A549 (cell line): Measurements from ENCODE around the gene MCM6. TPM values are rescaled to one million over a fixed set of nuclear protein-coding genes. Genes with fewer than 3 reads are reported as not detected.

Source experiments
- ATAC-seq, 2 experiments: fragments of 200-7000 bp in 1 of 2; fragments of >200 bp in 1 of 2; cut with Nextera tagmentation in 1 of 2; cut with Tn5 transposase in 1 of 2; 3 replicates each; pipeline versions ENCODE4 v1.8.0 to v1.9.1; 2018 to 2020; ENCODE audit warnings: mild to moderate bottlenecking in 1 of 2, moderate library complexity in 1 of 2
- CTCF ChIA-PET: fragments of 300-600 bp; sonication (Branson Sonifier 250); formaldehyde crosslinking; extraction: SDS; loops from one replicate; lab custom pipeline; 2021; ENCODE audit warnings: antibody characterized with exemption, inconsistent platforms; lab: Yijun Ruan, JAX
- POLR2A ChIA-PET: fragments of 350-600 bp; formaldehyde crosslinking; extraction: SDS; loops from one replicate; lab custom pipeline; 2021; ENCODE audit warnings: antibody characterized with exemption, inconsistent platforms; lab: Yijun Ruan, JAX
- DNase-seq, 2 experiments: peaks; one replicate each; pipeline versions ENCODE4 v3.0.0 to v3.0.0-alpha.2; 2011 to 2016; ENCODE audit warnings: low read depth in 1 of 2, low spot score in 1 of 2
- FAIRE-seq: peaks from 2 replicates; lab custom pipeline; 2011; peaks lifted over from hg19 to GRCh38; lab: Jason Lieb, UNC
- H3K27ac ChIP-seq, 2 experiments: fragments of >200 bp; sonication (Bioruptor Twin); formaldehyde crosslinking; 3 replicates each; pipeline ENCODE4 v1.5.1; 2016 to 2017
- H3K4me1 ChIP-seq: fragments of >200 bp; sonication (Bioruptor Twin); formaldehyde crosslinking; 3 replicates; pipeline ENCODE4 v1.6.1; 2016
- H3K4me2 ChIP-seq: fragments of >200 bp; sonication (Bioruptor Twin); formaldehyde crosslinking; 3 replicates; pipeline ENCODE4 v1.6.1; 2016
- H3K4me3 ChIP-seq: fragments of >200 bp; sonication (Bioruptor Twin); formaldehyde crosslinking; 3 replicates; pipeline ENCODE4 v1.5.1; 2016
- H3K9me3 ChIP-seq: fragments of >200 bp; sonication (Bioruptor Twin); formaldehyde crosslinking; 3 replicates; pipeline ENCODE4 v1.6.1; 2016
- ATOH8 ChIP-seq: fragments of 250-450 bp; sonication (Bioruptor Pico); IDR thresholded peaks from 2 replicates; pipeline ENCODE4 v1.5.0; 2020; ENCODE audit warnings: low read depth, mild to moderate bottlenecking, moderate library complexity
- CBX2 ChIP-seq: fragments of 200-600 bp; sonication (generic); IDR thresholded peaks from 2 replicates; pipeline ENCODE4 v1.6.1; 2016; ENCODE audit warnings: low read depth, mild to moderate bottlenecking, borderline replicate concordance
- CEBPB ChIP-seq, 2 experiments: fragments of >200 bp in 1 of 2; sonication (Bioruptor Twin) in 1 of 2; formaldehyde crosslinking in 1 of 2; IDR thresholded peaks; 2 replicates each; pipeline ENCODE4 v1.6.1; 2012 to 2016
- E2F6 ChIP-seq: IDR thresholded peaks from 2 replicates; pipeline ENCODE4 v1.6.1; 2012; ENCODE audit warnings: low read depth, borderline replicate concordance
- EHF ChIP-seq: fragments of 250-450 bp; sonication (Bioruptor Pico); IDR thresholded peaks from 2 replicates; pipeline ENCODE4 v1.5.0; 2020; ENCODE audit warnings: mild to moderate bottlenecking
- EHMT2 ChIP-seq: fragments of 200-600 bp; sonication (generic); IDR thresholded peaks from 2 replicates; pipeline ENCODE4 v1.6.1; 2016; ENCODE audit warnings: antibody characterized with exemption, low read depth, mild to moderate bottlenecking, moderate library complexity
- FOSB ChIP-seq: fragments of 250-450 bp; sonication (Bioruptor Pico); IDR thresholded peaks from 2 replicates; pipeline ENCODE4 v1.5.0; 2020; ENCODE audit warnings: mild to moderate bottlenecking, moderate library complexity
- FOXS1 ChIP-seq: fragments of 250-450 bp; sonication (Bioruptor Pico); IDR thresholded peaks from 2 replicates; pipeline ENCODE4 v1.5.0; 2020; ENCODE audit warnings: mild to moderate bottlenecking, moderate library complexity
- GATA3 ChIP-seq: IDR thresholded peaks from 2 replicates; pipeline ENCODE4 v1.6.1; 2012; ENCODE audit warnings: borderline replicate concordance
- HOXA7 ChIP-seq: fragments of 250-450 bp; sonication (Bioruptor Pico); IDR thresholded peaks from 2 replicates; pipeline ENCODE4 v1.5.0; 2020; ENCODE audit warnings: mild to moderate bottlenecking, moderate library complexity
- JUN ChIP-seq, 2 experiments: fragments of >200 bp; sonication (Bioruptor Twin); formaldehyde crosslinking; IDR thresholded peaks; 2 replicates in 1 of 2; 3 replicates in 1 of 2; pipeline ENCODE4 v1.6.1; 2016 to 2017
- JUNB ChIP-seq: fragments of >200 bp; sonication (Bioruptor Twin); formaldehyde crosslinking; IDR thresholded peaks from 2 replicates; pipeline ENCODE4 v1.6.1; 2016
- MAX ChIP-seq: IDR thresholded peaks from 2 replicates; pipeline ENCODE4 v1.6.1; 2012
- PBX3 ChIP-seq: IDR thresholded peaks from 2 replicates; pipeline ENCODE4 v1.6.1; 2012
- POLR2A ChIP-seq: IDR thresholded peaks from 2 replicates; pipeline ENCODE4 v1.6.1; 2012; ENCODE audit warnings: mild to moderate bottlenecking, low read length
- RARB ChIP-seq: fragments of 250-450 bp; sonication (Bioruptor Pico); IDR thresholded peaks from 2 replicates; pipeline ENCODE4 v1.8.0; 2021; ENCODE audit warnings: mild to moderate bottlenecking, moderate library complexity
- TP53 ChIP-seq: fragments of 250-450 bp; sonication (Bioruptor Pico); IDR thresholded peaks from 2 replicates; pipeline ENCODE4 v1.5.0; 2021; ENCODE audit warnings: mild to moderate bottlenecking, moderate library complexity
- USF2 ChIP-seq: fragments of 450-650 bp; IDR thresholded peaks from 2 replicates; pipeline ENCODE4 v1.6.1; 2014; ENCODE audit warnings: antibody characterized with exemption
- ZSCAN20 ChIP-seq: fragments of 250-450 bp; sonication (Bioruptor Pico); IDR thresholded peaks from 2 replicates; pipeline ENCODE4 v1.8.0; 2022; ENCODE audit warnings: mild to moderate bottlenecking, moderate library complexity
- WGBS: methylation state at CpG from one replicate; pipeline ENCODE4 v1.1.6; 2017; ENCODE audit errors: missing lambda C conversion rate; 5-methylcytosine and 5-hydroxymethylcytosine counted together
- polyA plus RNA-seq, 4 experiments: library from polyadenylated mRNA; depleted of rRNA in 3 of 4; stranded (reverse); fragments of >200 nt; fragmentation: RNase III in 1 of 4; extraction: RNeasy Plus Mini Kit Qiagen cat#74134 plus additional on column Dnase treatment in 1 of 4; gene quantifications; 2 replicates in 3 of 4; 3 replicates in 1 of 4; pipeline ENCODE4 v1.2.3, GENCODE V29; 2011 to 2017

Gene MCM6
- polyA plus RNA-seq, 2 of the 4 experiments (the other 2 are of a cell fraction) = 59.6 to 61.4 TPM

GRCh38 chr2:135843671-135844070, 32.6 kb downstream of the MCM6 start:
- DNase-seq (no peak), FAIRE-seq (no peak), ATAC-seq (no peak)
- Histone ChIP-seq H3K4me2 (no peak overlapping the region), H3K4me3 (no peak overlapping the region), H3K4me1 (peaks cover 2% of the 10 kb centered on the region; the same call in 1 of the 3 replicates), H3K27ac (no peak overlapping the region), H3K9me3 (no peaks in the 10 kb centered on the region)
- WGBS = 79% methylated on average over 3 of the region's 3 CpGs
- ChIA-PET POLR2A (no interaction called here), CTCF (interaction anchor here (0.6 to 1.4 kb wide), 3 partner anchors 14 to 312 kb away, joined by 3 to 4 read pairs (median 3); no protein-coding TSS in a partner anchor)
- TF ChIP-seq FOXS1 (CRISPR knock-in tag) (no peak), E2F6 (no peak), TP53 (CRISPR knock-in tag) (no peak), JUNB (no peak), EHMT2 (no peak), GATA3 (no peak), ATOH8 (CRISPR knock-in tag) (no peak), HOXA7 (CRISPR knock-in tag) (no peak), EHF (no peak), USF2 (no peak), JUN (IDR thresholded peaks at IDR 0.05) (no peak), FOSB (no peak), CEBPB (IDR thresholded peaks at IDR 0.05) (no peak), PBX3 (no peak), POLR2A (no peak), MAX (no peak), RARB (CRISPR knock-in tag) (no peak), CBX2 (no peak), ZSCAN20 (CRISPR knock-in tag) (no peak)

- ChIA-PET CTCF (interaction anchor here (0.6 to 2.6 kb wide), 3 partner anchors 43 to 1328 kb away, joined by 3 to 12 read pairs (median 4); no protein-coding TSS in a partner anchor), POLR2A (no interaction called here)
- FAIRE-seq (no peak), ATAC-seq (no peak), DNase-seq (no peak)
- TF ChIP-seq EHMT2 = no peak
- TF ChIP-seq EHF = no peak
- 68% methylated on average over 2 of the region's 2 CpGs for WGBS
- Histone ChIP-seq H3K4me3 (no peak overlapping the region), H3K9me3 (no peaks in the 10 kb centered on the region), H3K27ac (no peak overlapping the region), H3K4me2 (no peak overlapping the region), H3K4me1 (peaks cover 2% of the 10 kb centered on the region; the same call in 1 of the 3 replicates)
Observed at GRCh38 chr2:135840601-135841000, 35.6 kb downstream of the MCM6 start.

- 89% methylated on average over 2 of the region's 2 CpGs for WGBS
- no peak for FAIRE-seq
- TF ChIP-seq FOXS1 (CRISPR knock-in tag) = no peak
- ATAC-seq = no peak
- Histone ChIP-seq H3K27ac (no peak overlapping the region), H3K4me3 (no peak overlapping the region), H3K4me2 (no peak overlapping the region), H3K4me1 (peaks cover 2% of the 10 kb centered on the region; the same call in 1 of the 3 replicates), H3K9me3 (no peaks in the 10 kb centered on the region)
- POLR2A ChIA-PET = no interaction called here
- no peak for DNase-seq
- CTCF ChIA-PET = interaction anchor here (2.6 kb wide), 1 partner anchor 42 kb away, joined by 12 read pairs; no protein-coding TSS in a partner anchor
Observed at GRCh38 chr2:135839713-135840112, 36.5 kb downstream of the MCM6 start.
